ENCODE measurements around the gene EARS2. TPM values are rescaled to one million over a fixed set of nuclear protein-coding genes. Genes with fewer than 3 reads are reported as not detected.

Gene EARS2
- total RNA-seq, 4 donors from 2014 or later, result 10.9 to 32.0 (median 14.0) TPM

GRCh38 chr16:23508589-23509440 is 48.3 kb downstream of the EARS2 start:
- TF ChIP-seq CTCF (IDR thresholded peaks at IDR 0.05; ENCODE audit: low read depth), result no peak

GRCh38 chr16:23506606-23506994 is 50.5 kb downstream of the EARS2 start:
- TF ChIP-seq CTCF (IDR thresholded peaks at IDR 0.05; ENCODE audit: low read depth), result no peak

GRCh38 chr16:23505671-23506605 is 51.2 kb downstream of the EARS2 start:
- no peak for TF ChIP-seq CTCF (IDR thresholded peaks at IDR 0.05; ENCODE audit: low read depth)

GRCh38 chr16:23505180-23505665 is 51.9 kb downstream of the EARS2 start:
- TF ChIP-seq CTCF (IDR thresholded peaks at IDR 0.05; ENCODE audit: low read depth), result no peak

- TF ChIP-seq CTCF (IDR thresholded peaks at IDR 0.05; ENCODE audit: low read depth), result no peak
Observed at GRCh38 chr16:23504453-23505179, 52.5 kb downstream of the EARS2 start.

- TF ChIP-seq CTCF (IDR thresholded peaks at IDR 0.05; ENCODE audit: low read depth), result no peak
Observed at GRCh38 chr16:23504076-23504452, 53.1 kb downstream of the EARS2 start.
